C1 segment of cervical spinal cord (tissue), 14 donors: ENCODE results near the gene EBLN1.

Experiments
- DNase-seq, 14 donors: peaks; one replicate each; lab custom pipeline; 2025; lab: John Stamatoyannopoulos, UW

EBLN1 gene

GRCh38 chr10:22217842-22218241 is at the start of gene EBLN1:
EBLN1 (minus strand) TSS chr10:22218015; CDS start chr10:22209983, 8,032 bp downstream.
- no peak for DNase-seq

GRCh38 chr10:22265839-22266537 is 48.2 kb upstream of the EBLN1 start:
- no peak for DNase-seq

- DNase-seq = no peak
These were observed 45.3 kb upstream of the EBLN1 start for GRCh38 chr10:22263106-22263505.

GRCh38 chr10:22259280-22259679 is 41.5 kb upstream of the EBLN1 start:
- DNase-seq = no peak

GRCh38 chr10:22258471-22258870 is 40.7 kb upstream of the EBLN1 start:
- DNase-seq = peak in 3 of 14 donors; percentile 2 to 6 (median 4)

GRCh38 chr10:22253580-22253882 is 35.7 kb upstream of the EBLN1 start:
- peak in 5 of 14 donors; percentile 30 to 71 (median 47) for DNase-seq

GRCh38 chr10:22252801-22253579 is 35.2 kb upstream of the EBLN1 start:
- peak in 12 of 14 donors; percentile 53 to 84 (median 72) for DNase-seq

- DNase-seq = peak in 12 of 14 donors; percentile 68 to 90 (median 82)
These were observed 34.5 kb upstream of the EBLN1 start for GRCh38 chr10:22252224-22252800.

- peak in 12 of 14 donors; percentile 45 to 90 (median 80) for DNase-seq
These were observed 34.0 kb upstream of the EBLN1 start for GRCh38 chr10:22251751-22252223.

GRCh38 chr10:22250897-22251660 is 33.3 kb upstream of the EBLN1 start:
- DNase-seq = peak in 4 of 14 donors; percentile 19 to 60 (median 28)

- DNase-seq = no peak
These were observed 29.8 kb upstream of the EBLN1 start for GRCh38 chr10:22247636-22248035.

- DNase-seq = no peak
These were observed 29.0 kb upstream of the EBLN1 start for GRCh38 chr10:22246680-22247391.

- no peak for DNase-seq
These were observed 27.8 kb upstream of the EBLN1 start for GRCh38 chr10:22245567-22245966.

GRCh38 chr10:22244855-22245254 is 27.0 kb upstream of the EBLN1 start:
- no peak for DNase-seq

- no peak for DNase-seq
These were observed 26.2 kb upstream of the EBLN1 start for GRCh38 chr10:22244001-22244400.

- DNase-seq = no peak
These were observed 25.5 kb upstream of the EBLN1 start for GRCh38 chr10:22243321-22243720.

GRCh38 chr10:22231260-22231659 is 13.4 kb upstream of the EBLN1 start:
- no peak for DNase-seq

- peak in 4 of 14 donors; percentile 3 to 71 (median 14) for DNase-seq
These were observed 12.5 kb upstream of the EBLN1 start for GRCh38 chr10:22230158-22230833.

- DNase-seq = peak in 1 of 14 donors; percentile 70
These were observed 12.0 kb upstream of the EBLN1 start for GRCh38 chr10:22229802-22230157.
